ENCODE measurements around the gene ATP11A.
"Not testable (repeated sequence)": the region's sequence is repeated elsewhere in the genome, so short reads cannot be mapped to it uniquely, and the experiment has no call there.

ATP11A gene

GRCh38 chr13:112877539-112877938 is 187.7 kb downstream of the ATP11A start:
- DNase-seq (ENCODE audit: low spot score): no peak

- no peak for DNase-seq (ENCODE audit: low spot score)
Measured at GRCh38 chr13:112877976-112878955, 188.4 kb downstream of the ATP11A start.

- no peak for DNase-seq (ENCODE audit: low spot score)
Measured at GRCh38 chr13:112879283-112879833, 189.5 kb downstream of the ATP11A start.

GRCh38 chr13:112880221-112880641 is 190.4 kb downstream of the ATP11A start:
- DNase-seq (ENCODE audit: low spot score): no peak

GRCh38 chr13:112880976-112881540 is 191.2 kb downstream of the ATP11A start:
- no peak for DNase-seq (ENCODE audit: low spot score)

GRCh38 chr13:112881656-112882554 is 192.1 kb downstream of the ATP11A start:
- DNase-seq (ENCODE audit: low spot score): no peak

- no peak for DNase-seq (ENCODE audit: low spot score)
Measured at GRCh38 chr13:112882555-112883024, 192.8 kb downstream of the ATP11A start.

GRCh38 chr13:112883241-112883945 is 193.6 kb downstream of the ATP11A start:
- no peak for DNase-seq (ENCODE audit: low spot score)

GRCh38 chr13:112884700-112885099 is 194.9 kb downstream of the ATP11A start:
- DNase-seq (ENCODE audit: low spot score): not testable (repeated sequence)

GRCh38 chr13:112885242-112885781 is 195.5 kb downstream of the ATP11A start:
- no peak for DNase-seq (ENCODE audit: low spot score)

- peak; percentile 86 for DNase-seq (ENCODE audit: low spot score)
Measured at GRCh38 chr13:112885782-112886268, 196.0 kb downstream of the ATP11A start.

GRCh38 chr13:112887151-112887550 is 197.3 kb downstream of the ATP11A start:
- no peak for DNase-seq (ENCODE audit: low spot score)

GRCh38 chr13:112887557-112887991 is 197.7 kb downstream of the ATP11A start:
- DNase-seq (ENCODE audit: low spot score): no peak

- DNase-seq (ENCODE audit: low spot score): no peak
Measured at GRCh38 chr13:112888238-112889111, 198.6 kb downstream of the ATP11A start.

- no peak for DNase-seq (ENCODE audit: low spot score)
Measured at GRCh38 chr13:112889351-112890290, 199.8 kb downstream of the ATP11A start.

- DNase-seq (ENCODE audit: low spot score): no peak
Measured at GRCh38 chr13:112890316-112891145, 200.7 kb downstream of the ATP11A start.
